Activated T-helper 1 cell treated with anti-CD3 and anti-CD28 coated beads, Interleukin-12 subunit alpha, Interleukin-12 subunit beta, Interleukin-2, Interleukin-4 antibody, amounts not matched to agents 30 ng/mL and 10 ng/mL and 1 ng/mL, durations not matched to agents 14 hours and 24 hours and 36 hours (primary cell): Measurements from ENCODE around the gene IPP. TPM values are rescaled to one million over a fixed set of nuclear protein-coding genes. Genes with fewer than 3 reads are reported as not detected.
"Not testable (repeated sequence)": the region's sequence is repeated elsewhere in the genome, so short reads cannot be mapped to it uniquely, and the experiment has no call there.

Experiments used
- DNase-seq: peaks from one replicate; pipeline ENCODE4 v3.0.0; 2021; ENCODE audit warnings: low spot score
- H3K27ac Mint-ChIP-seq: one replicate; pipeline ENCODE4 v1.8.0; 2021; ENCODE audit warnings: mild to moderate bottlenecking, mixed read lengths
- H3K27me3 Mint-ChIP-seq: one replicate; pipeline ENCODE4 v1.8.0; 2022; ENCODE audit warnings: mild to moderate bottlenecking, moderate library complexity, mixed read lengths; ENCODE audit not compliant: insufficient read depth
- H3K36me3 Mint-ChIP-seq: one replicate; pipeline ENCODE4 v1.8.0; 2021; ENCODE audit warnings: low read depth, mixed read lengths
- H3K4me1 Mint-ChIP-seq: one replicate; pipeline ENCODE4 v1.8.0; 2021; ENCODE audit warnings: low read depth, mixed read lengths
- H3K4me3 Mint-ChIP-seq: one replicate; pipeline ENCODE4 v1.8.0; 2021; ENCODE audit warnings: mild to moderate bottlenecking, moderate library complexity, mixed read lengths
- H3K9me3 Mint-ChIP-seq: one replicate; pipeline ENCODE4 v1.8.0; 2021; ENCODE audit warnings: mixed read lengths
- intact Hi-C: fragments of 100-400 bp; cut with micrococcal nuclease; formaldehyde crosslinking; loops from one replicate; pipeline ENCODE4 v1.15.1; 2024
- total RNA-seq: library from RNA; stranded (reverse); gene quantifications from 2 replicates; pipeline ENCODE4 v1.2.3, GENCODE V29; 2022

IPP gene
- total RNA-seq, 1 donor from 2014 or later: 13.9 TPM

DNA sequence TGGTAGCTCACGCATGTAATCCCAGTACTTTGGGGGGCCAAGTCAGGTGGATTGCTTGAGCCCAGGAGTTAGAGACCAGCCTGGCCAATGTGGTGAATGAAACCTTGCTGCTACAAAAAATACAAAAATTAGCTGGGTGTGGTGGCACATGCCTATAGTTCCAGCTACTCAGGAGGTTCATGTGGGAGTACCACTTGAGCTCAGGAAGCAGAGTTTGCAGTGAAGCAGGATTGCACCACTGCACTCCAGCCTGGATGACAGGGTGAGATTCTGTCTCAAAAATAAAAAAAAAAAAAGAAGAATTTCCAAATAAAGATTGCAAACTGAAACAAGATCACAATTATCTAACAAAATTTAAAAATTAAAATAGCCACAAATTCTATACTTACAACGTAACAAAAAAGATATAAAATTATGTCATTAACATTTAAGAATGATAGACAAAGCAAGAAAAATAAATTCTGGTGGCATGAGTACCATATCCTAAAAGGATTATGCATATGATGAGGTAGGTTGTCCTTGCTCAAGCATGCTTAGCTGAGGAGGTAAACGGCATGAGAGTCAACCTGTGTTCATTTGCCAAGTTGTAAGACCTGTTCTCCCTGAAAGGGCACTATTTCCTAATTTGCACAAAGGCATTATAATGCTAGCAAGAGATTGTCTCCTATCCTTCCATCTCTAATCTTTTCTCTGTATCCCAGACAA lies 20.2 kb downstream of the IPP start:
- Mint-ChIP-seq H3K4me1 (peaks cover 5% of the 10 kb centered on the region), H3K9me3 (no peaks in the 10 kb centered on the region), H3K27ac (no peak overlapping the region), H3K4me3 (no peak overlapping the region), H3K36me3 (peaks cover 2% of the 10 kb centered on the region), H3K27me3 (no peaks in the 10 kb centered on the region)
- intact Hi-C loops: no loop called here
- no peak for DNase-seq

DNA sequence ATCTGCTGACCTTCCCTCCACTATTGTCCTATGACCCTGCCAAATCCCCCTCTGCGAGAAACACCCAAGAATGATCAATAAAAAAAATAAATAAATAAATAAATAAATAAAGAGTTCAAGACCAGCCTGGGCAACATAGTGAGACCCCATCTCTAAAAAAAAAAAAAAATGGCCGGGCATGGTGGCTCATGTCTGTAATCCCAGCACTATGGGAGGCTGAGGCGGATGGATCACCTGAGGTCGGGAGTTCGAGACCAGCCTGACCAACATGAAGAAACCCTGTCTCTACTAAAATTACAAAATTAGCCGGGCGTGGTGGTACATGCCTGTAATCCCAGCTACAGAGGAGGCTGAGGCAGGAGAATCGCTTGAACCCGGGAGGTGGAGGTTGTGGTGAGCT lies 24.4 kb downstream of the IPP start:
- H3K27me3 Mint-ChIP-seq, H3K4me1 Mint-ChIP-seq, H3K9me3 Mint-ChIP-seq, H3K36me3 Mint-ChIP-seq, DNase-seq, H3K27ac Mint-ChIP-seq, H3K4me3 Mint-ChIP-seq, intact Hi-C loops: not testable (repeated sequence)

DNA sequence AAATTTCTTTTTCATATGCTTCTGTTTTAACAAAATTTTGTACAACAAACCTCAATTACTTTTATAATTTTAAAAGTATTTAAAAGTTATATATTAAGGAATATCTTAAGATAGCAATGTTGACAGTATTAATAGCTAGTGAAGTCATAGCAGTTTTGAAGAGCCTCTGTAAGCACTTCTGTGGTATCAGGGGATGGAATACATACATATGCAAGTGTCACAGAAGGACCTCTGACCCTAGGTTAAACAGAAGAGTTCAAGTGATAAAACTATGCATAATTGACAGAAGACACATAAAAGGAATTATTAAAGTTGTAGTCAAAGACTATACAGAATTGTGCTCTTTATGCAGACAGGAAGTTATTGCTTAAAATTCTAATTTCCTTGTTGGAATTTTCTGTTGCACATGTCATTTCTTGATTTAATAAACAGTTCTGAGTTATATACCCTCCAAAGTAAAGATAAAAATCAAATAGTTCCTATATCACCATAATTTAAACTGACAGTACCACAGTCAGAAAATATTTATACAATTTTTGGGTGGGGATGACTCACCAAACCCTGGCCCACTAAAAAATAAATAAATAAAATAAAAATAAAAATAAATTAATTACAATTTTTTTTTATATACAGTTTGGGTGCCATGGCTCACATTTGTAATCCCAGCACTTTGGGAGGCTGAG lies 27.1 kb downstream of the IPP start:
- Mint-ChIP-seq H3K27me3 (no peaks in the 10 kb centered on the region), H3K27ac (no peak overlapping the region)

DNA sequence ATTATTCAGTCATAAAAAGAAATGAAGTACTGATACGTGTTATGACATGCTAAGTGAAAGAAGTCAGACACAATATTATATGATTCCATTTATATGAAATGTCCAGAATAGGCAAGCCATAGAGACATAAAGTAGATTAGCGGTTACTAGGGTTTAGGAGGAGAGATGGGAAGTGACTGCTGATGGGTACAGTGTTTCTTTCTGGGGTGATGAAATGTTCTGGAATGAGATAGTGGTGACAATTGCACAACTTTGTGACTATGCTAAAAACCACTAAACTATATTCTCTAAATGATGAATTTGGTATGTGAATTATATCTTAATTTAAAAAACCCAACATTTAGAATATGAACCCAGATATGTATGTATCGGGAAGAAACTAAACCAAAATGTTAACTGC lies 27.6 kb downstream of the IPP start:
- Mint-ChIP-seq H3K36me3 (no peaks in the 10 kb centered on the region), H3K9me3 (no peaks in the 10 kb centered on the region), H3K27me3 (no peaks in the 10 kb centered on the region), H3K4me1 (no peaks in the 10 kb centered on the region), H3K27ac (no peak overlapping the region), H3K4me3 (no peak overlapping the region)
- DNase-seq: no peak
- intact Hi-C loops: no loop called here

More for the DNA sequence above, 27.1 kb downstream of the IPP start:
- no peaks in the 10 kb centered on the region for H3K9me3 Mint-ChIP-seq
- no peaks in the 10 kb centered on the region for H3K4me1 Mint-ChIP-seq
- no peak for DNase-seq
- H3K4me3 Mint-ChIP-seq: no peak overlapping the region
- H3K36me3 Mint-ChIP-seq: no peaks in the 10 kb centered on the region
- intact Hi-C loops: no loop called here

DNA sequence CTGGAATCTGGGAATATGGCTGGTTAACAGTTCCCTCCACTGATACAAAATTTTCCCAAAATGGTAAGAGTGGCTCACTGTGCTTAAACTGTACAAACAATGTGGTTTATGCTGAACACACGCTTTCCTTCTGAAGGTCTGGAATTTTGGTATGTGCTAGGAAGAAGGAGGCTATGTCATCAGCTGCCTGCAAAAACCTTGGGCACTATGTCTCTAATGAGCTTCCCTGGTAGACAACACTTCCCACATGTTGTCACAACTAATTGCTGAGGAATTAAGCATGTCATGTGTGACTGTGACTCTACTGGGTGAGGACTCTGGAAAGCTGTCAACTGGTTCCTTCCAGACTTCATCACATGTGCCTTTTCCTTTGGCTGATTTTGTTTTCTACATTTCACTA lies 29.2 kb downstream of the IPP start:
- no peaks in the 10 kb centered on the region for H3K27me3 Mint-ChIP-seq
- intact Hi-C loops: no loop called here
- no peaks in the 10 kb centered on the region for H3K4me1 Mint-ChIP-seq
- no peaks in the 10 kb centered on the region for H3K36me3 Mint-ChIP-seq
- H3K27ac Mint-ChIP-seq: no peak overlapping the region
- no peaks in the 10 kb centered on the region for H3K9me3 Mint-ChIP-seq
- no peak for DNase-seq
- H3K4me3 Mint-ChIP-seq: no peak overlapping the region

DNA sequence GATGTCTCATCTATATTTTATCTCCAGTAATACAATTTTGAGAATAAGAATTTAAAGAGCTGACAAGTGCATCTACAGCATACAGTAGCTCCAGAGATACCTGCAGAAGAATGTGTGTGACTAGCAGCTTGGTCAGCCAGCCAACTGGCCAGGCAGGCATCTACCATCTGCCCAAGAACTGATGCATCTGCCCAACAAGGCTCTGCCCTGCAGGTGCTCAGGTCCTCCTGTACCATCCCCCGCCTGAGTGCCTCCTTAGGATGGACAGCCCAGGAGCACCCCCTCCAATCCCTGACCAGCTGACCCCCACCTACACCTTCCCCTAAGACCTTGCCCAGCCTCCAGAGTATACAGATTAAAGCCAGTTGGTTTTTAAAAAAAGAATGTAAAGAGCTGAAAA lies 32.2 kb downstream of the IPP start:
- intact Hi-C loops: no loop called here
- Mint-ChIP-seq H3K9me3 (no peaks in the 10 kb centered on the region), H3K4me3 (no peak overlapping the region), H3K36me3 (peaks cover 3% of the 10 kb centered on the region), H3K27ac (no peak overlapping the region), H3K27me3 (no peaks in the 10 kb centered on the region), H3K4me1 (no peaks in the 10 kb centered on the region)
- no peak for DNase-seq

DNA sequence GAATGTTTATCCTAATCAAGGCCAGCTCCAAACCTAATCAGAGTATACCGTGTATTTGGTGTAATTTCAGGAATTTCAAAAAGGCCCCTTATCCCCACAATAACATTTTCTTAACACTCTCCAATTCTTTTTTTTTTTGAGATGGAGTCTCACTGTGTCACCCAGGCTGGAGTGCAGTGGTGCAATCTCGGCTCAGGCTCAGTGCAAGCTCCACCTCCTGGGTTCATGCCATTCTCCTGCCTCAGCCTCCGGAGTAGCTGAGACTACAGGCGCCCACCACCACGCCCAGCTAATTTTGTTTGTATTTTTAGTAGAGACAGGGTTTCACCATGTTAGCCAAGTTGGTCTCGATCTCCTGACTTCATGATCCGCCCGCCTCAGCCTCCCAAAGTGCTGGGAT lies 33.1 kb downstream of the IPP start:
- intact Hi-C loops, H3K36me3 Mint-ChIP-seq, H3K27ac Mint-ChIP-seq, DNase-seq, H3K4me3 Mint-ChIP-seq, H3K27me3 Mint-ChIP-seq, H3K4me1 Mint-ChIP-seq, H3K9me3 Mint-ChIP-seq: not testable (repeated sequence)

DNA sequence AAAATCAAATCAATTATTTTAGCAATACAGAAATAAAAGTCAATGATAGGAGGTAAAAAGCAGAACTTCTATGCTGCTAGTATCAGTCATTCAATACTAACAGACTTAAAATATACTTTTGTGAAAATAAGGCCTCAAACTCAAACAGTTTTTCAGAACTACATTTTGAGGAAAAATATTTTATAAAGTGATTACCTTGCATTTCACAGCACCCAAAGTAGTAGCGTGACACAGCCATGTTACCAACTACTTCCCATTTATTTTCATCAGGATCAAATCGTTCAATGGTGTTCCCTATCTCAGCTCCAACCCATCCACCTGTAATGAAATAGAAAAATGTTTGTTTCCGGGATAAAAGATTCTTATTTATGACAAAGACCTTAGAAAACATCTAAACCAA lies 33.8 kb downstream of the IPP start:
- no peaks in the 10 kb centered on the region for H3K9me3 Mint-ChIP-seq
- no peak for DNase-seq
- H3K4me3 Mint-ChIP-seq: no peak overlapping the region
- intact Hi-C loops: no loop called here
- no peaks in the 10 kb centered on the region for H3K27me3 Mint-ChIP-seq
- no peaks in the 10 kb centered on the region for H3K4me1 Mint-ChIP-seq
- no peak overlapping the region for H3K27ac Mint-ChIP-seq
- H3K36me3 Mint-ChIP-seq: peaks cover 4% of the 10 kb centered on the region

DNA sequence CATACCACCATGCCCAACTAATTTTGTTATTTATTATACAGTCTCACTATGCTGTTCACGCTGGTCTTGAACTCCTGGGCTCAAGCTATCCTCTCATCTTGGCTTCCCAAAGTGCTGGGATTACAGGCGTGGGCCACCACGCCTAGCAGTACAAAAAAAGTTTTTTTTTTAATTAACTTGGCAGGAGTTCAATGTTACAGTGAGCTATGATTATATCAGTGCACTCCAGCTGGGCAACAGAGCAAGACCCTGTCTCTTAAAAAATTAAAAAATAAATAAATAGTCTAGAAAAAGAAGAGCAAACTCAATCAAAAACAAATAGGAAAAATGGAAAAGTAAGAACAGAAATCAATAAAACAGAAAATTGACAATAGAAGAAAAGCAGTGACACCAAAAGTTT lies 36.7 kb downstream of the IPP start:
- no peak overlapping the region for H3K4me3 Mint-ChIP-seq
- DNase-seq: no peak
- no peak overlapping the region for H3K27ac Mint-ChIP-seq
- intact Hi-C loops: no loop called here
- peaks cover 6% of the 10 kb centered on the region for H3K36me3 Mint-ChIP-seq
- no peaks in the 10 kb centered on the region for H3K9me3 Mint-ChIP-seq
- H3K27me3 Mint-ChIP-seq: no peaks in the 10 kb centered on the region
- no peaks in the 10 kb centered on the region for H3K4me1 Mint-ChIP-seq

DNA sequence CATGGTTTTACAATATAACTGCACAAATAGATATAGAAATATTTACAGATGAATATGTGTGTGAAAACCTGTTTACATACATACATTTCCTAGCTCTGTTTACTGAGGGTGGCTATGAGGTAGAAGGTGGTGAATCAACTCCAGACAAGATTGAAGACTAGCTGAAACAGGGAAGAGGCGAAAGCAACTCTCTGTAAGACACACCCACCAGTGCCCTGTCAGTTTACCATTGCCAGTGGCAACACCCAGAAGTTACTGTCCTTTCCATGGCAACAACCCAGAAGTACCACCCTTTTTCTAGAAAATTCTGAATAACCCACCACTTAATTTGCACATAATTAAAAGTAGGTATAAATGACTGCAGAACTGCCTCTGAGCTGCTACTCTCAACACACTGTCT lies 45.8 kb downstream of the IPP start:
- Mint-ChIP-seq H3K27ac (no peak overlapping the region), H3K36me3 (peaks cover 16% of the 10 kb centered on the region), H3K4me3 (no peak overlapping the region), H3K4me1 (no peaks in the 10 kb centered on the region), H3K27me3 (no peaks in the 10 kb centered on the region), H3K9me3 (peaks cover 10% of the 10 kb centered on the region)
- DNase-seq: no peak
- intact Hi-C loops: no loop called here

DNA sequence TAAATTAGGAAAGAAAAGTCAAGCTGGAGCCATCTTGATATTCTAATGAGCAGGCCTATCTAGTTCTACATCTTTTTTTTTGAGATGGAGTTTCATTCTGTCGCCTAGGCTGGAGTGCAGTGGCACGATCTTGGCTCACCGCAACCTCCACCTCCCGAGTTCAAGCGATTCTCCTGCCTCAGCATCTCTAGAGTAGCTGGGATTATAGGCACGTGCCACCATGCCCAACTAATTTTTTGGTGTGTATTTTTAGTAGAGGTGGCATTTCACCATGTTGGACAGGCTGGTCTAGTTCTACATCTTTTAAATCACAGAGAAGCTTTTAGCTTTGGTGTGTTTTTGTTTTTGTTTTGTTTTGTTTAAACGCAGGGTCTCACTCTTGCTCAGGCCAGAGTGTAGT lies 55.6 kb downstream of the IPP start:
- Mint-ChIP-seq H3K4me3 (no peak overlapping the region), H3K27ac (no peak overlapping the region), H3K9me3 (no peaks in the 10 kb centered on the region), H3K4me1 (no peaks in the 10 kb centered on the region), H3K27me3 (no peaks in the 10 kb centered on the region), H3K36me3 (peaks cover 19% of the 10 kb centered on the region)
- intact Hi-C loops: no loop called here
- DNase-seq: no peak

DNA sequence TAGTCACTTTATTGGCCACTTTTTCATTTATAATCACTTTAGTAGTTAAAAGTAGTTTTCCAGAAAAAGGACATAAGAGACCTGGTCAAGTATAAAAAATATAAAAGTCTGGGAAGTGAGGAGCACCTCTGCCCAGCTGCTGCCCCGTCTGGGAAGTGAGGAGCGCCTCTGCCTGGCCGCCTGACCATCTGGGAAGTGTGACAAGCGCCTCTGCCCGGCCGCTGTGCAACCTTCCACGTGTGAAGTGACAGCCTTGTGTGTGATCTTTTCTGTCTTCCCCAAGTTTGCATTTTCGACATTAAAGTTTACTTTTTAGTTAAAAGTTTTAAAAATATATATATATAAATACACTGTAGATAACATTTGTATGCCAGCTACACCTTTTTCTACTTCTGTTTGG lies 56.6 kb downstream of the IPP start:
- DNase-seq, H3K4me3 Mint-ChIP-seq, H3K9me3 Mint-ChIP-seq, intact Hi-C loops, H3K27me3 Mint-ChIP-seq, H3K4me1 Mint-ChIP-seq, H3K27ac Mint-ChIP-seq: not testable (repeated sequence)
- peaks cover 19% of the 10 kb centered on the region for H3K36me3 Mint-ChIP-seq

DNA sequence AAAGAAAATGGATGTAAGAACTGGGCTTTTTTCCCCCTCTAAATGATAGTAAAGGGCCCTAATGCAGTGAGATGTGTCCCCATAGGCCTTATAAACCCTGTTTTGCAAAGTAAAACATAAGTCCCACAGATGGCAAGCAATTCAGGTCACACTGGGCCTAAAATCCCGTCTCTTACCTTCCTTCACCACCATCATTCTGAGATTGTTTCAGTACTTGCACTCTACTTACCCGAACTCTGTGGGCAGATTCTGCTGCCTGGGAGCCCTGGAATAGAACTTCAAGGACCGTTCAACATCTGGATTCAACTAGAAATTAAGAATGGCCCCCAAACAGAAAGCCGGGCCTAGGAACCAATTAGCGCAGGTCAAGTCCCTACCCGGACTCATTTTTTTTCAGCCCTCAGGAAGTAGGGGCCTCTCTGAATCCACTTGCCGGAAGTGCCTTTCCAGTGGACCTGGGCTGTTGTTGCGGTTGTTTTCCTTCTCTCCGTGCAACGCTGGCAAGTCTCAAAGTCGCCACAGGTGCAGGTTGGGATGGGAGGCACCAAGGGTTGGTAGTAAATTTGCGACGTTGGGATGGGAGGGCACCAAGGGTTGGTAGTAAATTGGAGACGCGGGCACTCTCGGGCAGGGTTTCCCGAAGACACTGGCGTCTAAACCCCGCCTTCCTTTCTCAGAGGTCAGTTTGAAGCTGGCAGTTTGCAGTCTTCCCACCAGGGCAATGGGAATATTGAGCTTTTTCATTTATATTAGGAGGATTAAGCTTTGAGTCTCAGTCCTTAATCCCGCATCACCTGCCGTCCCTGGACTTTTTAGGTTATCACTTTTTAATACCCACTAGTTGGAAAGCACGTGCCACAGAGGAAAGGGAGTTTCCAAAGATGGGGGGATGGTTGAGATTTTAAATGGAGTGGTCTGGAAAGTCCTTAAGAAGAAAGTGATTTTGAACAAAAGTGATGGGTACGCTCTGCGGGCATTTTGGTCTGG lies 62.4 kb downstream of the IPP start, which contains the start of gene TMEM69:
TSS of gene TMEM69 (plus strand) at position 428 of the 987 bp plus-strand sequence. CDS start 2,888 bp downstream, outside the sequence.
- peak within 1 kb of the TSS; percentile 99 for H3K4me3 Mint-ChIP-seq
- H3K27me3 Mint-ChIP-seq: no peaks in the 10 kb centered on the region
- no peaks in the 10 kb centered on the region for H3K9me3 Mint-ChIP-seq
- H3K27ac Mint-ChIP-seq: peak within 1 kb of the TSS; percentile 99
- peaks cover 19% of the 10 kb centered on the region for H3K4me1 Mint-ChIP-seq
- H3K36me3 Mint-ChIP-seq: peaks cover 16% of the 10 kb centered on the region
- peak; percentile 74 for DNase-seq
- intact Hi-C loops: loop anchor here (1.0 to 10.0 kb wide), 18 partner anchors 33 to 1056 kb away; partner anchors contain the start of genes CCDC163, EIF2B3, HECTD3 and KIF2C
